ENCODE data around the gene ZC3H12D. TPM values are rescaled to one million over a fixed set of nuclear protein-coding genes. Genes with fewer than 3 reads are reported as not detected.

Gene ZC3H12D
- total RNA-seq, 1 donor from 2014 or later = 0.14 TPM

DNA sequence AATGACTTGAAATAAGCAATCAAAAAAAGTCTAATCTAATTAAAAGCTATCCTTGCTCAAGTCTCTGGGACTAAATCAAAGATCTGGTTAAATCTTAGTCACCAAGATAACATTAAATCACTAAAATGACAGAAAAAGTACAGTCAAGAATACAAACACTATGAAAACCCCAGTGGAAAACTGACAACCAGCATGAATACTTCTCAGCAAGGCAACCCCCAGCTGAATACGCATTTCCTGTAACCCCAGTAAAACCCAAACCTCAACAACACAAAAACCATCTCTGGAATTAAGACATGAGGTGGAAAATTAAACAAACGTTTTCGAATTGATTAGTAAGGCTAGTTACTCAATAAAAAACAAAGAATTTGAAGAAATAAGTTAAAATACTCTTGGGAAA is 23.7 kb upstream of the ZC3H12D start:
- no peaks in the 10 kb centered on the region for H3K27me3 Mint-ChIP-seq (ENCODE audit: low read depth)
- no peaks in the 10 kb centered on the region for H3K4me1 Mint-ChIP-seq
- H3K9me3 Mint-ChIP-seq = no peaks in the 10 kb centered on the region
- TF ChIP-seq, protein P1, sequence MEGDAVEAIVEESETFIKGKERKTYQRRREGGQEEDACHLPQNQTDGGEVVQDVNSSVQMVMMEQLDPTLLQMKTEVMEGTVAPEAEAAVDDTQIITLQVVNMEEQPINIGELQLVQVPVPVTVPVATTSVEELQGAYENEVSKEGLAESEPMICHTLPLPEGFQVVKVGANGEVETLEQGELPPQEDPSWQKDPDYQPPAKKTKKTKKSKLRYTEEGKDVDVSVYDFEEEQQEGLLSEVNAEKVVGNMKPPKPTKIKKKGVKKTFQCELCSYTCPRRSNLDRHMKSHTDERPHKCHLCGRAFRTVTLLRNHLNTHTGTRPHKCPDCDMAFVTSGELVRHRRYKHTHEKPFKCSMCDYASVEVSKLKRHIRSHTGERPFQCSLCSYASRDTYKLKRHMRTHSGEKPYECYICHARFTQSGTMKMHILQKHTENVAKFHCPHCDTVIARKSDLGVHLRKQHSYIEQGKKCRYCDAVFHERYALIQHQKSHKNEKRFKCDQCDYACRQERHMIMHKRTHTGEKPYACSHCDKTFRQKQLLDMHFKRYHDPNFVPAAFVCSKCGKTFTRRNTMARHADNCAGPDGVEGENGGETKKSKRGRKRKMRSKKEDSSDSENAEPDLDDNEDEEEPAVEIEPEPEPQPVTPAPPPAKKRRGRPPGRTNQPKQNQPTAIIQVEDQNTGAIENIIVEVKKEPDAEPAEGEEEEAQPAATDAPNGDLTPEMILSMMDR (conservative IDR thresholded peaks at IDR 0.05) = no peak
- no peak overlapping the region for H3K27ac Mint-ChIP-seq (ENCODE audit: unreplicated experiment)
- H3K4me3 Mint-ChIP-seq = no peak overlapping the region
- DNase-seq (ENCODE audit: low read depth, low spot score) = no peak
- peaks cover 3% of the 10 kb centered on the region for H3K36me3 Mint-ChIP-seq (ENCODE audit: low read depth)

DNA sequence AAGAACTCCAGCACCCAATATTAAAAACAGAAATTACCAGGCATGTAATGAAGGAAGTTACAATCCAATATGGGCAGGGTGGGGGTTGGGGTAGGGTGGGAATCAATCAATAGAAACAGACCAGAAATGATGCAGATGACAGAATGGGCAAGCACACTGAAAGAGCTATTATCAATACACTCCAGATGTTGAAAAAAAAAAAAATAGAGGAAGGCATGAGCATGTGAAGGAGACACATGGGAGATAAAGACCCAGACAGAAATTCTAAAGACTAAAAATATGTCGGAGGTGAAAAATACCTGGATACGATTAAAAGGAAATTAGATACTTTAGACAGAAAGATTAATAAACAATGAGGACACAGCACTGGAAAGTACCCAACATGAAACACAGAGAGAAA is 19.1 kb upstream of the ZC3H12D start:
- Mint-ChIP-seq H3K4me3 (no peak overlapping the region), H3K36me3 (ENCODE audit: low read depth) (no peaks in the 10 kb centered on the region), H3K4me1 (no peaks in the 10 kb centered on the region), H3K9me3 (no peaks in the 10 kb centered on the region), H3K27me3 (ENCODE audit: low read depth) (no peaks in the 10 kb centered on the region), H3K27ac (ENCODE audit: unreplicated experiment) (no peak overlapping the region)
- TF ChIP-seq, protein P1 (conservative IDR thresholded peaks at IDR 0.05) = no peak
- DNase-seq (ENCODE audit: low read depth, low spot score) = no peak

DNA sequence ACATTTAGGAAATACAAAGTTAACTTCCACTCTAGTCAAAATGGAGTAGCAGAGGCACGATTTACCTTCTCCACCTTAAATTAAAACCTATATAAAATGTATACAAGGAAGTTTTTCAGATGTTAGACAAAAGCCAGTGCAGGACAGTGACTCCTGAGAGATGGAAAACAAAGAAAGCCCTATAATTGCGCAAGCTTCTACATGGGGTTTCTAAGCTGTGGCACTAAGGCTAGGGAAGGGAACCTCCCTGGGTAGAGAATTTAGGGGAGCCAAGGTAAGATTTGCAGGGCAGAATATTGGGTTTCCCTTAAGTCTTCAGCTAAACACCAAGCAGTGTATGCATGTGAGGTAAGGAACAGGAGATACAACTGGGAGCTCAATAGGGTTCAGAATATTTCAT is 18.5 kb upstream of the ZC3H12D start:
- Mint-ChIP-seq H3K36me3 (ENCODE audit: low read depth) (no peaks in the 10 kb centered on the region), H3K4me3 (no peak overlapping the region), H3K27me3 (ENCODE audit: low read depth) (no peaks in the 10 kb centered on the region), H3K9me3 (no peaks in the 10 kb centered on the region), H3K27ac (ENCODE audit: unreplicated experiment) (no peak overlapping the region), H3K4me1 (no peaks in the 10 kb centered on the region)
- no peak for DNase-seq (ENCODE audit: low read depth, low spot score)
- TF ChIP-seq, protein P1 (conservative IDR thresholded peaks at IDR 0.05) = no peak

DNA sequence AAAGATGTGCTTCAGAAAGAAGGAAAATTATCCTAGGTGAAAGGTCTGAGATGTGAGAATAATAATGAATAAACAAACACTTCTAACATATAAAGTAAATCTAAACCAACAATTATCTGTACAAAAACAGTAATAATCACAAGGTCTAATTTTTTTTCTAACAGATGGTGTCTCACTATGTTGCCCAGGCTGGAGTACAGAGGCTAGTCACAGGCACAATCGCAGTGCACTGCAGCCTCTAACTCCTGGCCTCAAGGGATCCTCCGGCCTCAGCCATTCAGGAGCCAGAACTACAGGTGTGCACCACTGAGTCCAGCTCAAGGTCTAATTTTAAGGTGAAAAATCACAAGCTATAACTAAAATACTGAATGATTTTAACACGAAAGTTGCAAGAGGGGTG is 17.0 kb upstream of the ZC3H12D start:
- Mint-ChIP-seq H3K27ac (ENCODE audit: unreplicated experiment) (no peak overlapping the region), H3K4me3 (no peak overlapping the region), H3K4me1 (no peaks in the 10 kb centered on the region), H3K36me3 (ENCODE audit: low read depth) (no peaks in the 10 kb centered on the region), H3K9me3 (no peaks in the 10 kb centered on the region), H3K27me3 (ENCODE audit: low read depth) (no peaks in the 10 kb centered on the region)
- DNase-seq (ENCODE audit: low read depth, low spot score) = no peak
- TF ChIP-seq, protein P1 (conservative IDR thresholded peaks at IDR 0.05) = no peak

DNA sequence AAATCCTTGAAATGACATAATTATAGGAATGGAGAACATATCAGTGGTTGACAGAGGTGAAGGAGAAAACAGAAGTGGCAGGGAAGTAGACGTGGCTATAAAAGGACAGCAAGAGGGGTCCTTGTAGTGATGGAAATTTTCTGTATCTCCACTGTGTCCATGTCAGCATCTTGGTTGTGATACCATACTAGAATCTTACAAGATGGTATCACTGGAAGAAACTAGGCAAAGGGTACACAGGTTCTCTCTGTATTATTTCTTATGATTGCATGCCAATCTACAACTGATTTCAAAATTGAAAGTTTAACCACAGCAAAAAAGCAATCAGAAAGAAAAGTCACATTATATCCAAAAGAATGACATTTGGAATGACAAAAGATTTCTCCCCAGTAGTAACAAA is 16.4 kb upstream of the ZC3H12D start:
- no peaks in the 10 kb centered on the region for H3K36me3 Mint-ChIP-seq (ENCODE audit: low read depth)
- TF ChIP-seq, protein P1 (conservative IDR thresholded peaks at IDR 0.05) = no peak
- H3K27ac Mint-ChIP-seq (ENCODE audit: unreplicated experiment) = no peak overlapping the region
- no peaks in the 10 kb centered on the region for H3K4me1 Mint-ChIP-seq
- no peak for DNase-seq (ENCODE audit: low read depth, low spot score)
- no peaks in the 10 kb centered on the region for H3K9me3 Mint-ChIP-seq
- no peak overlapping the region for H3K4me3 Mint-ChIP-seq
- H3K27me3 Mint-ChIP-seq (ENCODE audit: low read depth) = no peaks in the 10 kb centered on the region

DNA sequence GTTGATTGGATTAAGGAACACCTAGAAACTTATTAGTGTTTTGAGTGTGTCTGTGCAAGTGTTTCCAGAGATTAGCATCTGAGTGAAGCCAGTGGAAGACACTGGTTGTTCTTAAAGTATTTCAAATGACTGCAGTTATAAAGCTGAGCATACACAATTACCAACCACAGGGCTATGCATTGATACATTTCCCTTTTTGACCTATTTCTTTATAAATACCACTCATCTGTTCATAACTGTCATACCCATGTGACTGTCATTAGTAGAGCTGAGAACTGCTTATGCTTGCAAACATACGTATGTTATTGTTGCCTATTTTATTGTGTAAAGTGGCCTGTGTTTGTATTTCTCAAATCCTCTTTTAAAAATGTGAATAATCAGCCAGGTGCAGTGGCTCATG is 15.3 kb upstream of the ZC3H12D start:
- H3K27ac Mint-ChIP-seq (ENCODE audit: unreplicated experiment) = no peak overlapping the region
- no peaks in the 10 kb centered on the region for H3K36me3 Mint-ChIP-seq (ENCODE audit: low read depth)

More for the DNA sequence above, 15.3 kb upstream of the ZC3H12D start:
- no peak for DNase-seq (ENCODE audit: low read depth, low spot score)
- Mint-ChIP-seq H3K4me3 (no peak overlapping the region), H3K9me3 (no peaks in the 10 kb centered on the region), H3K4me1 (no peaks in the 10 kb centered on the region), H3K27me3 (ENCODE audit: low read depth) (no peaks in the 10 kb centered on the region)
- TF ChIP-seq, protein P1 (conservative IDR thresholded peaks at IDR 0.05) = no peak

Data from neural crest cell (in vitro differentiated cells).